ENCODE measurements around the gene LLGL1. TPM values are rescaled to one million over a fixed set of nuclear protein-coding genes. Genes with fewer than 3 reads are reported as not detected.

Gene LLGL1
- polyA plus RNA-seq, 1 donor, result 16.1 TPM

DNA sequence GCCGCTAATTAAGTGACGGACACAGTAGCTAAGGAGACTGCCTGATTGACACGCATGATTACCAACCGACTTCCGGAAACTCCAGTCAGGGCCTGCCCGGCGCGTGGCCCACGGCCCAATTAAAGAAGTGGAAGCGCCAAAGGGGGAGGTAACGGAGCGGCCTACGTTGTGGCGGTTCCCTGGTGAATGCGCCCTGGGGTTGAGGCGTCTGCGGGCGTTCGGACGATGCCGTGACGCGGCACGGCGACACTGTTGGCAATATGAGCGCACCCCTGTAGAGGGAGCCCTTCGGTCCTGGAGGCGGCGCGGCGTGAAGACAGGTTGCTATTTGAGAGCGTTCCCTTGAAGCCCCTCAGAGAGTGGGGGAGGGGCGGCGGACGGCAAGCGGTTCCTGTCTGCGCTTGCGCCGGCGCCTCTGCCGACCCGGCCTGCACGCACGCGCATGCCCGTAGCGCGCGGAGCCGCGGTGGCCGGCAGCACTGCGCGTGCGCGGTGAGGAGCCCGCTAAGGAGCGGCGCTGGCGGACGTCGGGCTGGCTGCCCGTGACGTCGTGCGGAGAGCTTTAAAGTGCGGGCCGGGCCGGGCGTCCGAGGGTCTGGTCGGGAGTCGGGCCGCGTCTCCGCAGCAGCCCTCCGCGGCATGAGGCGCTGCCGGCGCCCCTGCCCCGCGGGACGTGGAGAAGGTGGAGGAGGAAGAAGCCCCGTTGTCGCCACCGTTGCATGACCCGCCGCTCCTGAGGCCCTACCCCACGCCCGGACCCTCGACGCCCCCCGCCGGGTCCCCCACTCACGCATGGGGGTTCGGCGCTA lies 41.9 kb upstream of the LLGL1 start, which contains the start of gene ALKBH5:
Gene ALKBH5 (plus strand): TSS at position 495 of the 809 bp plus-strand sequence. CDS start 416 bp downstream, outside the sequence.
- Histone ChIP-seq H3K27me3 (ENCODE audit: control insufficient read depth, insufficient read depth, low read length) (no peaks in the 10 kb centered on the region), H3K4me3 (ENCODE audit: low read length) (peak within 1 kb of the TSS; percentile 86), H3K9me3 (ENCODE audit: control insufficient read depth, low read depth, low read length) (no peaks in the 10 kb centered on the region), H3K27ac (ENCODE audit: low read length) (peak within 1 kb of the TSS; percentile 99), H3K36me3 (ENCODE audit: control insufficient read depth, insufficient read depth, low read length) (peaks cover 20% of the 10 kb centered on the region), H3K4me1 (ENCODE audit: control insufficient read depth, insufficient read depth, low read length) (peaks cover 49% of the 10 kb centered on the region)
- no CpG with 5 or more reads among the region's 98 CpGs for WGBS (ENCODE audit: insufficient coverage, low lambda C conversion rate)
- peak; percentile 99 for DNase-seq

- Histone ChIP-seq H3K9me3 (ENCODE audit: control insufficient read depth, low read depth, low read length) (no peaks in the 10 kb centered on the region), H3K4me3 (ENCODE audit: low read length) (peak overlapping the region; percentile 86), H3K27ac (ENCODE audit: low read length) (peak overlapping the region; percentile 78), H3K36me3 (ENCODE audit: control insufficient read depth, insufficient read depth, low read length) (peaks cover 23% of the 10 kb centered on the region), H3K27me3 (ENCODE audit: control insufficient read depth, insufficient read depth, low read length) (no peaks in the 10 kb centered on the region), H3K4me1 (ENCODE audit: control insufficient read depth, insufficient read depth, low read length) (peaks cover 42% of the 10 kb centered on the region)
- no CpG with 5 or more reads among the region's 92 CpGs for WGBS (ENCODE audit: insufficient coverage, low lambda C conversion rate)
- peak; percentile 34 to 71 for DNase-seq
Observed at GRCh38 chr17:18184143-18185031, 41.0 kb upstream of the LLGL1 start.

- Histone ChIP-seq H3K27me3 (ENCODE audit: control insufficient read depth, insufficient read depth, low read length) (no peaks in the 10 kb centered on the region), H3K36me3 (ENCODE audit: control insufficient read depth, insufficient read depth, low read length) (peaks cover 29% of the 10 kb centered on the region), H3K4me3 (ENCODE audit: low read length) (peak overlapping the region; percentile 86), H3K9me3 (ENCODE audit: control insufficient read depth, low read depth, low read length) (no peaks in the 10 kb centered on the region), H3K27ac (ENCODE audit: low read length) (peak overlapping the region; percentile 55), H3K4me1 (ENCODE audit: control insufficient read depth, insufficient read depth, low read length) (peaks cover 45% of the 10 kb centered on the region)
- DNase-seq, result no peak
- WGBS (ENCODE audit: insufficient coverage, low lambda C conversion rate), result no CpG with 5 or more reads among the region's 3 CpGs
Observed at GRCh38 chr17:18185391-18185790, 40.0 kb upstream of the LLGL1 start.

DNA sequence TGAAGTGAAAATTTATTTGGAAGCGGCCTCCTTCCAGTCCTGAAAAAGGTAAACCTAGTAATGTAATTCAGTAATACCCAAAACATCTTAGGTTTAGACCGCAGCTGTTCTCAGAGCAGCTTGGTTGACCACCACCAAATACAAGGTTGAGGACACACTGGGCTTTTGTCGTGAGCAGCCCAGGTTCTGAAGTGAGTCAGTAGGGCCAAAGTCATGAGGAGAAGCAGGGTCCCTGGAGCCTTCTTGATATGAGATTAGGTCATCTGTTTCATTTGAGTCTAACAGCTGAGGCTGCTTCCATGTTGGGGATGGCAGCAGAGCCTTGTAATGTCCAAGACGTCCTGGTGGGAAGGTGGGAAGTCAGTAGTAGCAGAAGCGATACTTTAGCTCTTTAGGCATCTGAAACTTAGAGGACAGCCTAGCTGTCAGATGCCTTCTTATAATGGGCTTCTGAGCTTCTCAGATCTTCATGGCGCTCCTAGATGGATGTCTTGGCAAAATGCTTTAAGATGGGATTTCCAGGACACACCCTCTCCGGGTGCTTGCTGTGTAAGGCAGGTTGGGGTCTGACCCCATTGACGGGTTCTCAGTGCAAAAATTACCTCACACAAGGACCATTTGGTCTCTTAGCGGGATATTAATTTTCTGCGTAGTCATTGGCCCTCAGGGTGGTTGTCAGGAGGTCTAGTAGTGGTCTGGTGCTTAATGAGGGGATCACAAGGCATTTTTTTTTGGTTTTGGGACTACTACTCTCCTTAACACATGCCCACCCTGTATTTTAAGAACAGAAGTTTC lies 39.4 kb upstream of the LLGL1 start:
- Histone ChIP-seq H3K27ac (ENCODE audit: low read length) (peak overlapping the region; percentile 21), H3K27me3 (ENCODE audit: control insufficient read depth, insufficient read depth, low read length) (no peaks in the 10 kb centered on the region), H3K36me3 (ENCODE audit: control insufficient read depth, insufficient read depth, low read length) (peaks cover 29% of the 10 kb centered on the region), H3K9me3 (ENCODE audit: control insufficient read depth, low read depth, low read length) (no peaks in the 10 kb centered on the region), H3K4me3 (ENCODE audit: low read length) (peak overlapping the region; percentile 86), H3K4me1 (ENCODE audit: control insufficient read depth, insufficient read depth, low read length) (peaks cover 49% of the 10 kb centered on the region)
- WGBS (ENCODE audit: insufficient coverage, low lambda C conversion rate), result 40% methylated on average over 1 of the region's 10 CpGs
- DNase-seq, result no peak

- Histone ChIP-seq H3K27ac (ENCODE audit: low read length) (no peak overlapping the region), H3K36me3 (ENCODE audit: control insufficient read depth, insufficient read depth, low read length) (peaks cover 33% of the 10 kb centered on the region), H3K4me1 (ENCODE audit: control insufficient read depth, insufficient read depth, low read length) (peaks cover 48% of the 10 kb centered on the region), H3K4me3 (ENCODE audit: low read length) (peak overlapping the region; percentile 86), H3K9me3 (ENCODE audit: control insufficient read depth, low read depth, low read length) (no peaks in the 10 kb centered on the region), H3K27me3 (ENCODE audit: control insufficient read depth, insufficient read depth, low read length) (no peaks in the 10 kb centered on the region)
- DNase-seq, result no peak
- no CpG with 5 or more reads among the region's 1 CpG for WGBS (ENCODE audit: insufficient coverage, low lambda C conversion rate)
Observed at GRCh38 chr17:18186627-18186982, 38.8 kb upstream of the LLGL1 start.

DNA sequence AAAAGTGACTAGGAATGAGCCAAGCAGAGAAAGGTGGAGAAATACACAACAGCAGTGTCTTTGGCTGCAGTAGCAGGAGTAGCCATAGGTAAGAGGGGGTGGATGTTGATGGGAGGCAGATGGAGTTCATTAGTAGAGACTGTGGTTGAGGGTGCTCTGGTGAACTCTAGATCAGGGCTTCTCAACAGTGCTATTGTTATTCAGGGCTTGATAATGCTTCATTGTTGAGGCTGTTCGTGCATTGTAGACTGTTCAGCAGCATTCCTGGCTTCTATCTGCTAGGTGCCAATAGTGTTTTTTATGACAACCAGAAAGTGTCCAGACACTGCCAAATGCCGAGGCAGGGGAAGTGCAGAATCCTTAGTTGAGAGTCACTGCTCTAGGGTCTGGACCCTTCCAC lies 38.2 kb upstream of the LLGL1 start:
- H3K4me3 ChIP-seq (ENCODE audit: low read length), result peak overlapping the region; percentile 86
- H3K4me1 ChIP-seq (ENCODE audit: control insufficient read depth, insufficient read depth, low read length), result peaks cover 42% of the 10 kb centered on the region
- no peaks in the 10 kb centered on the region for H3K27me3 ChIP-seq (ENCODE audit: control insufficient read depth, insufficient read depth, low read length)
- H3K27ac ChIP-seq (ENCODE audit: low read length), result no peak overlapping the region
- DNase-seq, result no peak
- no peaks in the 10 kb centered on the region for H3K9me3 ChIP-seq (ENCODE audit: control insufficient read depth, low read depth, low read length)
- H3K36me3 ChIP-seq (ENCODE audit: control insufficient read depth, insufficient read depth, low read length), result peaks cover 33% of the 10 kb centered on the region
- no CpG with 5 or more reads among the region's 2 CpGs for WGBS (ENCODE audit: insufficient coverage, low lambda C conversion rate)

DNA sequence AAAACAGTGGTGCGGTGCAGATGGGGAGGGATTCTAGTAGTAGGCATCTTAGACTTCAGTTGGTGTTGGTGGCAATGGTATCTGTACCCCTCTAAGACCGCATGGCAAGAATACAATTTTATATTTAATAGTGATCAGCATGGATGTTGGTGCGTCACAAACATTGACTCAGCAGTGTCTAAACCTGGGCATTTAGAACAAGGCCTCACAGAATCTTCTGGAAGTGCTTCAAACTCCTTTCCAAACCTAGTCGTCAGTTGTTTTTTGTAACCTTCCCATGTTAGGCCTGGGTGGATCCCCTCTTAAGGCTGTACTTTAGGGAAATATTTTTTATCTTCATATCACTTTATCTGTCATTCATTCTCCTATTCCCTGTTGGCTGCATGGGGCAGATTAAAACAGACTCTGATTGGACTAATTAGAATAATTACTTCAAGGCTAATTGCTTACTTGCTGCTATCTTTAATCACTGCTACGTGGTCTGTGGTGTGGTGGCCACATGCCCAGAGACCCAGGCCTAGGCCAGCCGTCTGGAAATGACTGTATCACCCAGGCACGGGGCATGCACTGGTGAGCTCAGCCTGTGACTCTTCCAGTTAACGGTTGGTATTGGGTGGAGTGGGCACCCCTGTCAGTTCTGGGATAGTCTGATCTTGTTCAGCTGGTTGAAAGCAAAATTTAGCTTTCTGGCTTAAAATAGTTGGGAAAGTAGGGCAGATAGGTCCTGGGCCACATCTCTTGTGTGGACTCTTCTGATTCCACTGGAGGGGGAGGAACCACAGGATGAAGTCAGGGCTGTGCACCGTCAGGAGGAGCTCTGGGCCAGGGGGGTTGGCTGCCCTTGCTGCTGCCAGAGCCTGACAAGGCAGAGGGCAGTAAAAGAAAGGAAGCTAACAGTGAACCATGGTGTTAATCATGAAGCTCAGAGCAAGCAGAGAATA lies 37.3 kb upstream of the LLGL1 start:
- Histone ChIP-seq H3K27ac (ENCODE audit: low read length) (no peak overlapping the region), H3K27me3 (ENCODE audit: control insufficient read depth, insufficient read depth, low read length) (no peaks in the 10 kb centered on the region), H3K4me1 (ENCODE audit: control insufficient read depth, insufficient read depth, low read length) (peaks cover 39% of the 10 kb centered on the region), H3K36me3 (ENCODE audit: control insufficient read depth, insufficient read depth, low read length) (peaks cover 33% of the 10 kb centered on the region), H3K4me3 (ENCODE audit: low read length) (peak overlapping the region; percentile 86), H3K9me3 (ENCODE audit: control insufficient read depth, low read depth, low read length) (no peaks in the 10 kb centered on the region)
- WGBS (ENCODE audit: insufficient coverage, low lambda C conversion rate), result no CpG with 5 or more reads among the region's 9 CpGs
- no peak for DNase-seq

DNA sequence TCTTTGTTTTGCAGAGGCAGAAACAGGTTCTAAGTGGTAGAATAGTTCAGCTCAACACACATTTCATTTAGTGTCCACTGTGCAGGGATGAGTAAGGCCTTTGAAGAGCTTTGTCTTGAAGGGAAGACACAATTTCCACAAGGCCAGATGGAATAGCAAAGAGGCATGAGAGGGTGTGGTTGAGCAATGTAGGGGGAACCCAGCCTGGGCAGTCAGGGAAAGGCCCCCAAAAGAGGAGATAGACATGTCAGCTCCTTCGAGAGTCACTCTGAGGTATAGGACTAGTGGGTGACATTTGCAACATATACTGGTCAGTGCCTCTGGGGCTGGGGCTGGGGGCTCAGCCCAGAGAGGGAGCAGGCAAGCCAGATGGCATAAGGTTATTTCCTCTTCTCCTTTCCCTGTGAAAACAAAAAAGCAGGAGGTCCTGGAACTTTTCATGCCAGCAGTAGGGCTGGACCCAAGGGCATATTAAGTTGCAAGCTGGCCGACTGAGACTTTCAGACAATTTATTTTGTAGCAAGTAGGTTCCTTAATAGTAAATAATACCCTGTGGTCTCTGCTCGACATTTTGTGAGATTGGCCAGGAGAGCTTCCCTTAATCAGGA lies 34.7 kb upstream of the LLGL1 start:
- Histone ChIP-seq H3K4me1 (ENCODE audit: control insufficient read depth, insufficient read depth, low read length) (peaks cover 30% of the 10 kb centered on the region), H3K27me3 (ENCODE audit: control insufficient read depth, insufficient read depth, low read length) (no peaks in the 10 kb centered on the region), H3K27ac (ENCODE audit: low read length) (no peak overlapping the region)

GRCh38 chr17:18191236-18191667 lies 34.2 kb upstream of the LLGL1 start:
- Histone ChIP-seq H3K27ac (ENCODE audit: low read length) (no peak overlapping the region), H3K36me3 (ENCODE audit: control insufficient read depth, insufficient read depth, low read length) (peaks cover 54% of the 10 kb centered on the region), H3K4me3 (ENCODE audit: low read length) (no peak overlapping the region), H3K9me3 (ENCODE audit: control insufficient read depth, low read depth, low read length) (no peaks in the 10 kb centered on the region), H3K27me3 (ENCODE audit: control insufficient read depth, insufficient read depth, low read length) (no peaks in the 10 kb centered on the region), H3K4me1 (ENCODE audit: control insufficient read depth, insufficient read depth, low read length) (peaks cover 26% of the 10 kb centered on the region)
- no peak for DNase-seq
- no CpG with 5 or more reads among the region's 3 CpGs for WGBS (ENCODE audit: insufficient coverage, low lambda C conversion rate)

More for the DNA sequence above, 34.7 kb upstream of the LLGL1 start:
- no CpG with 5 or more reads among the region's 3 CpGs for WGBS (ENCODE audit: insufficient coverage, low lambda C conversion rate)
- DNase-seq, result no peak
- Histone ChIP-seq H3K4me3 (ENCODE audit: low read length) (no peak overlapping the region), H3K36me3 (ENCODE audit: control insufficient read depth, insufficient read depth, low read length) (peaks cover 51% of the 10 kb centered on the region), H3K9me3 (ENCODE audit: control insufficient read depth, low read depth, low read length) (no peaks in the 10 kb centered on the region)

All from large intestine (tissue), 3 donors.